Measurements from ENCODE around the gene PARP1. TPM values are rescaled to one million over a fixed set of nuclear protein-coding genes. Genes with fewer than 3 reads are reported as not detected.
A peak's percentile ranks its signal among the peaks of the same experiment; 100 is the strongest.

PARP1 gene
- total RNA-seq, 1 donor from 2014 or later, result 101 TPM

DNA sequence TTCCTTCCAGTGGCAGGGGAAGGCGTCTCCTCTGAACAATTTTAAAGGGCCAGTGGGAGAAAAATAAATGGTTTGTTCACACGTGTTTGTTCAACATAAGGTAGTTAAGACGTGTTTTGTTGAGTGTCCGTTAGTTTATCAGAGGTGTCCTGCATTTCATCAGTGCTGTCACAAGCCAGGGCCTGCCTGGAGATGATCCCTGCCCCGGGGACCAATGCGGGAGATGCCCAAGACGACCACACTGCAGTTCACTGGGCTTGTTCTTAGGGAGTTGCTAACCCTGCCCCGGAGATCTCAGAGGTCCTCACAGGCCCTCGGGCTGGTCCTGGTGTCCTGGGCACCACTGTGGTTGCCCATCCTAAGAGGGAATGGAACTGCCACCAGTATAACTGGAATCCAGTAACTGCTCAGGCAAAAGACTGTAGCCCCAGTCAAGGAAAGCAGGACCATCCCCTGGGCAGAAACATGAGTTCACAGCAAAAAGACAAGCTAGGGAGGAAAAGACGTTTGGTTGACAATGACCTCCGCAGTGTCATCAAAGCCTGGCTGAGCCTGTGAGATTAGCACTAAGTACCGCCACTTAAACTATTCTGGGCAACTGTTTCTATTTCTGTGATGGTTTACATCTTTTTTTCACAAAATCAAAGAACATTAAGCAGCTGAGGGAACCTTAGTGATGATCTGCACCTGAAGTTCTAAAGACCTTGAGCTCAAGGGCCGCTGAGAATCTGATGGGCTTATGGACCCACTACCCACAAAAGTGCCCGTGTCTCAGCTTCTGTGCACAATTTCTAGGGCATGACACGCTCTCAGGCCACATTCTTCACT, 54.0 kb downstream of the PARP1 start:
- no peak overlapping the region for H3K4me3 Mint-ChIP-seq
- peaks cover 13% of the 10 kb centered on the region for H3K4me1 Mint-ChIP-seq
- peaks cover 17% of the 10 kb centered on the region for H3K36me3 Mint-ChIP-seq
- H3K27ac Mint-ChIP-seq, result no peak overlapping the region
- no peaks in the 10 kb centered on the region for H3K9me3 Mint-ChIP-seq
- DNase-seq (ENCODE audit: low spot score in 2 of 2, unreplicated experiment in 2 of 2), result no peak
- no peaks in the 10 kb centered on the region for H3K27me3 Mint-ChIP-seq (ENCODE audit: low read depth)
- TF ChIP-seq, protein P1, sequence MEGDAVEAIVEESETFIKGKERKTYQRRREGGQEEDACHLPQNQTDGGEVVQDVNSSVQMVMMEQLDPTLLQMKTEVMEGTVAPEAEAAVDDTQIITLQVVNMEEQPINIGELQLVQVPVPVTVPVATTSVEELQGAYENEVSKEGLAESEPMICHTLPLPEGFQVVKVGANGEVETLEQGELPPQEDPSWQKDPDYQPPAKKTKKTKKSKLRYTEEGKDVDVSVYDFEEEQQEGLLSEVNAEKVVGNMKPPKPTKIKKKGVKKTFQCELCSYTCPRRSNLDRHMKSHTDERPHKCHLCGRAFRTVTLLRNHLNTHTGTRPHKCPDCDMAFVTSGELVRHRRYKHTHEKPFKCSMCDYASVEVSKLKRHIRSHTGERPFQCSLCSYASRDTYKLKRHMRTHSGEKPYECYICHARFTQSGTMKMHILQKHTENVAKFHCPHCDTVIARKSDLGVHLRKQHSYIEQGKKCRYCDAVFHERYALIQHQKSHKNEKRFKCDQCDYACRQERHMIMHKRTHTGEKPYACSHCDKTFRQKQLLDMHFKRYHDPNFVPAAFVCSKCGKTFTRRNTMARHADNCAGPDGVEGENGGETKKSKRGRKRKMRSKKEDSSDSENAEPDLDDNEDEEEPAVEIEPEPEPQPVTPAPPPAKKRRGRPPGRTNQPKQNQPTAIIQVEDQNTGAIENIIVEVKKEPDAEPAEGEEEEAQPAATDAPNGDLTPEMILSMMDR (IDR thresholded peaks at IDR 0.05; ENCODE audit: unreplicated experiment), result no peak

DNA sequence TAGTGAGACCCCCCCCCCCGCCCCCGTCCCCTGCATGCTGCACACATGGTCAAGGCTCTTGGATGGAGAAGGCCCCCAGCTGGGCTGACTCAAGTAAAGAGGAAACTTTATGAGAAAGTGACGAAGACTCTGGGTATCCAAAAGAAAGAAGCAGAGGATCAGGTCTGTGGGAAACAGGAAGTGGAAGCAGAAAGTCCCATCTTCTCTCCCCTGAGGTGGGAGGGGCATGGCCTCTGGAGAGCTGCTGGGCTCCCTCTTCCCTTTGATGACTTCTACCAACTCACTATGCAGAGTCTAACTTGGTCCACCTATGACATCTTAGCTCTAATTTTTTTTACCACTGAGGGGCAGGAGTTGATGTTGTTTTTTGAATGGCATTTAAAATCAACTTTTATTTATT, 56.2 kb downstream of the PARP1 start:
- Mint-ChIP-seq H3K27me3 (ENCODE audit: low read depth) (no peaks in the 10 kb centered on the region), H3K4me1 (peaks cover 18% of the 10 kb centered on the region), H3K9me3 (no peaks in the 10 kb centered on the region), H3K27ac (no peak overlapping the region), H3K4me3 (no peak overlapping the region), H3K36me3 (peaks cover 6% of the 10 kb centered on the region)
- TF ChIP-seq, protein P1 (IDR thresholded peaks at IDR 0.05; ENCODE audit: unreplicated experiment), result no peak
- DNase-seq (ENCODE audit: low spot score in 2 of 2, unreplicated experiment in 2 of 2), result no peak

DNA sequence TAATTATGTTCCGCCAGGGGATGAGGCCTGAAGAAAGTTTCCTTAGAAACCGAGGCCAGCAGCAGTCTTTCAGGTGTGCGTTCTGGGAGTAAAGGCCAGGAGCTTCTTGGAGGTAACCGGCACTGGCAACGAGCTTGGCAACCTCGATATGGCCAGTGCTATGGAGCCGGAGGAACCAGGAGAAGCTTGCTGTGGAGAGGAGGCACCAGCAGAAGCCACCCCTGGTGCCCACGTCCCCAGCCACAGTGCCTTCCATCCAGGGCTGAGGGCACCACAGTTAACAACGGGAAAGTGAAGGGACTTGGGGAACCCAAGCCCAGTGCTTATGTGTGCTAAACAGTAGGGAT, 57.4 kb downstream of the PARP1 start:
- peak overlapping the region; percentile 87 for H3K27ac Mint-ChIP-seq
- no peak for DNase-seq (ENCODE audit: low spot score in 2 of 2, unreplicated experiment in 2 of 2)
- peaks cover 3% of the 10 kb centered on the region for H3K36me3 Mint-ChIP-seq
- TF ChIP-seq, protein P1 (IDR thresholded peaks at IDR 0.05; ENCODE audit: unreplicated experiment), result no peak
- no peaks in the 10 kb centered on the region for H3K27me3 Mint-ChIP-seq (ENCODE audit: low read depth)
- no peaks in the 10 kb centered on the region for H3K9me3 Mint-ChIP-seq
- peaks cover 18% of the 10 kb centered on the region for H3K4me1 Mint-ChIP-seq
- no peak overlapping the region for H3K4me3 Mint-ChIP-seq

DNA sequence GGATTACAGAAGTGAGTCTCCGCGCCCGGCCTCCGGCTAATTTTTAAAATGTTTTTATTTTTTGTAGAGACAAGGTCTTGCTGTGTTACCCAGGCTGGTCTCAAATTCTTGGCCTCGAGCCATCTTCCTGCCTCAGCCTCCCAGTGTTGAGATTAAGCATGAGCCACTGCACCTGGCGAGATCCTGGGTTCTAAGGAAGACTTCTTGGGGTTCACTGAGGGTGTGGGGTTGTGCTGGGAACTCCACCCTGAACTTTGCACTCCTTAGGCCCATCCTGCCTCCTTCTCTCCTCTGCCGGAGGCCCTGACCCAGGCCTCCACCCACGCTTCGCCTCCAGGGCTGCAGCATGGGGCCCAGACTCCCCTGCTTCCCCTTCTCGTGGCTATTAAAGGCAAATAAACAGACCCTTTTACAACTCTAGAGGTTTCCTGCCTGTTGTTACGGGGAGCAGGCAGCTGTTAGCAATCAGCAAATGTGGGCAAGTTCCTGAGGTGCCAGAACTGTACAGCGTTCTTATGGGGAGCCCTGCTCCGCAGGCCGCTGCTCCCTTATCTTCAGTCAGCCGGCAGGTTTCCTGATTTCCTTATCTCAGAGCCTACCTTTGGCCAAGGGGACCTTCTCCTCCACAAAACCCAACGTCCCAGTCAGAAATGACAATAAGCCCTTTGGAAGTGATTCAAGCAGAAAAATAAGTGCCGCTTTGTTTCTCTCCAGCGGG, 57.9 kb downstream of the PARP1 start:
- Mint-ChIP-seq H3K4me1 (peaks cover 18% of the 10 kb centered on the region), H3K27ac (peak overlapping the region; percentile 87), H3K27me3 (ENCODE audit: low read depth) (no peaks in the 10 kb centered on the region), H3K36me3 (no peaks in the 10 kb centered on the region), H3K9me3 (no peaks in the 10 kb centered on the region), H3K4me3 (no peak overlapping the region)
- DNase-seq (ENCODE audit: low spot score in 2 of 2, unreplicated experiment in 2 of 2), result no peak
- TF ChIP-seq, protein P1 (IDR thresholded peaks at IDR 0.05; ENCODE audit: unreplicated experiment), result no peak

DNA sequence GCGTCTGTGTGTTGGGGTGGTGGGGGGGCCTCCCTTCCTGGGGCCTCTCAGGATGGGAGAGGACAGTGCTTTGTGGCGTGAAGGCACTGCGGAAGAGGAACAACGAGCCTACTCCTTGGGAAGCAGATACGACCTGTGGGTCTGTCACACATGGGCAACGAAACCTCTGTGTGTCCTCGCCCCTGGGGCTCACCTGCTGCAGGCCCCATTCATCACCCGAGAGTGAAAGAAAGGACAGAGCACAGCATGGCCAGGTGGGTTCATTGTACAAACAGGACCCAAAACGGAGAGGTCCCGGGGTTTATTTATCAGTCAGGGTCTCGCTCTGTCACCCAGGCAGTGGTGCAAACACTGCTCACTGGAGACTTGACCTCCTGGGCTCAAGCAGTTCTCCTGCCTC, 58.8 kb downstream of the PARP1 start:
- H3K9me3 Mint-ChIP-seq, result no peaks in the 10 kb centered on the region

More for the DNA sequence above, 58.8 kb downstream of the PARP1 start:
- Mint-ChIP-seq H3K36me3 (no peaks in the 10 kb centered on the region), H3K27me3 (ENCODE audit: low read depth) (no peaks in the 10 kb centered on the region), H3K27ac (peak overlapping the region; percentile 45), H3K4me1 (peaks cover 18% of the 10 kb centered on the region), H3K4me3 (no peak overlapping the region)
- no peak for DNase-seq (ENCODE audit: low spot score in 2 of 2, unreplicated experiment in 2 of 2)
- TF ChIP-seq, protein P1 (IDR thresholded peaks at IDR 0.05; ENCODE audit: unreplicated experiment), result no peak
